Measurements from ENCODE around the gene ALDH1A1. TPM values are rescaled to one million over a fixed set of nuclear protein-coding genes. Genes with fewer than 3 reads are reported as not detected.

Gene ALDH1A1
- total and polyA plus RNA-seq, 2 of the 8 experiments (the other 6 are each of a cell fraction or from before 2014, with no cell fraction given) = 0.50 to 0.82 TPM

GRCh38 chr9:72896439-72896838 lies 56.4 kb downstream of the ALDH1A1 start:
- Histone ChIP-seq H3K9me3 (ENCODE audit: insufficient read depth in 2 of 2, low read depth in 1 of 2, low read length in 1 of 2) (no peaks in the 10 kb centered on the region), H2AK5ac (ENCODE audit: low read depth, low read length) (no peak overlapping the region), H3K14ac (ENCODE audit: insufficient read length) (no peak overlapping the region), H3K4ac (replicated peaks; ENCODE audit: insufficient read length, low read depth, low read length) (no peak overlapping the region), H2BK120ac (replicated peaks; ENCODE audit: low read depth, low read length) (no peak overlapping the region), H3K18ac (ENCODE audit: extremely low read depth, low read length) (no peak overlapping the region), H2BK20ac (ENCODE audit: low read length) (no peak overlapping the region), H3K79me2 (ENCODE audit: control insufficient read depth in 1 of 2, insufficient read depth in 2 of 2, low read length in 2 of 2) (no peaks in the 10 kb centered on the region), H3K27ac (ENCODE audit: low read depth, low read length) (no peak overlapping the region), H3K23ac (ENCODE audit: insufficient read length) (no peak overlapping the region), H3K36me3 (ENCODE audit: control insufficient read depth in 2 of 4, insufficient read depth in 4 of 4, low read length in 3 of 4) (no peaks in the 10 kb centered on the region), H3K4me3 (ENCODE audit: extremely low read depth in 1 of 4, insufficient read depth in 2 of 4, low read depth in 3 of 4, low read length in 4 of 4) (no peak overlapping the region), H3K56ac (replicated peaks; ENCODE audit: insufficient read length, low read depth, low read length) (no peak overlapping the region), H3K27me3 (replicated peaks in 1 of 4; ENCODE audit: control insufficient read depth in 3 of 4, extremely low read depth in 1 of 4, insufficient read depth in 3 of 4, low read length in 3 of 4) (no peaks in the 10 kb centered on the region), H4K8ac (ENCODE audit: extremely low read depth, insufficient read depth, low read length) (no peak overlapping the region), H2BK12ac (ENCODE audit: low read depth, low read length) (no peak overlapping the region), H3K4me1 (replicated peaks in 1 of 4; ENCODE audit: control insufficient read depth in 3 of 4, insufficient read depth in 4 of 4, low read length in 3 of 4) (no peaks in the 10 kb centered on the region), H4K5ac (ENCODE audit: insufficient read length, low read depth, low read length) (no peak overlapping the region), H2AFZ (ENCODE audit: low read length) (no peak overlapping the region), H3K79me1 (ENCODE audit: low read depth, low read length) (no peaks in the 10 kb centered on the region), H3K4me2 (ENCODE audit: insufficient read depth in 1 of 2, low read depth in 2 of 2, low read length in 2 of 2) (no peak overlapping the region), H2BK15ac (ENCODE audit: low read length) (no peak overlapping the region), H4K20me1 (replicated peaks in 1 of 2; ENCODE audit: control insufficient read depth in 1 of 2, insufficient read depth in 2 of 2, low read length in 2 of 2) (no peaks in the 10 kb centered on the region), H4K91ac (replicated peaks; ENCODE audit: insufficient read length, low read length) (no peak overlapping the region), H3K9ac (replicated peaks in 1 of 4; ENCODE audit: extremely low read depth in 1 of 4, low read depth in 3 of 4, low read length in 3 of 4) (no peak overlapping the region), H3K23me2 (ENCODE audit: low read depth, low read length) (no peaks in the 10 kb centered on the region), H2BK5ac (ENCODE audit: low read depth, low read length) (no peak overlapping the region)
- ChIA-PET POLR2A (ENCODE audit: partially characterized antibody) (no interaction called here), CTCF (ENCODE audit: partially characterized antibody) (no interaction called here)
- DNase-seq (ENCODE audit: low read depth in 1 of 2, low spot score in 2 of 2) = no peak
- WGBS, 2 experiments (ENCODE audit: extremely low coverage in 1 of 2, insufficient coverage in 1 of 2, insufficient read length in 1 of 2, insufficient replicate concordance in 2 of 2, low coverage in 1 of 2, low lambda C conversion rate in 2 of 2, missing lambda C conversion rate in 1 of 2) = 96% methylated on average over 1 of the region's 1 CpG; no CpG with 5 or more reads in 1 of the 2 experiments
- TF ChIP-seq JUN (IDR thresholded peaks at IDR 0.05; ENCODE audit: low read depth, low read length) = no peak
- FAIRE-seq = no peak

All from H1 (cell line).